HG02938 (cell line): Measurements from ENCODE around the gene STARD4.

Experiments
- ATAC-seq: cut with Tn5 transposase; IDR thresholded peaks from one replicate; pipeline ENCODE4 v1.9.1; 2021; ENCODE audit warnings: mild to moderate bottlenecking, moderate library complexity; ENCODE audit not compliant: unreplicated experiment

The STARD4 gene

DNA sequence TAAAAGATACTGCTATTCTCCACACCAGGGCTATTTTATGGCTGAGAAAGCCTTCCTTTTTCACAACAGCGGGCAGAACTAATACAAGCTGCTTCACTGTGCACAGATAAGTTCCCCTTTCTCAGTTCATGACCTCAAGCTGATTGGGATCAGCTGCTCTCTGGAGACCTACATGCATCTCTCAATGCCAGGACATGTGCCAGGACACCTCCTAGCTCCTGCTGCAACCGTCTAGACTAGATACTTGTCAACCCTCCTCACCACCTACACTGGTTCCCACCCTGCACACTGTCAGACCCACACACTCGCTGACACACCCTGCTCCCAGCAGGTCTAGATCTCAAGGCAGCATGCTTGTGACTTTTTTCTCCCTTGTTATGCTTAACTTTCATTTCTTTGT lies 39.8 kb downstream of the STARD4 start:
- peak; percentile 54 for ATAC-seq

DNA sequence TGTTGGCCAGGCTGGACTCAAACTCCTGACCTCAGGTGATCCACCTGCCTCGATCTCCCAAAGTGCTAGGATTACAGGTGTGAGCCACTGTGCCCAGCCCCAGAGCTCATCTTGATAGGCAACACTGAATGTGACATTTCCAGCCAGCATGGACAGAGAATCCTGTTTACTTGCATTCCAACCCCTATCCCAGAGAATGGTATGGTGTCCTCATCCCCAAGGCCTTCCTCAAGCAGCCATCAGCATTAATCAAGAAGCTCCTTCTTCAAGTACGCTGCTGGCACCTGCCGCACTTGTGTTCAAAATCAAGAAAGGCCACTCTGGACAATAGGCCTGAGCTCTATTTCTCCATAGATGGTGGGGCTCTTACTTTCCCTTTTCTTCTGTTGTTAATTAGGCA lies 40.2 kb downstream of the STARD4 start:
- ATAC-seq, result no peak

DNA sequence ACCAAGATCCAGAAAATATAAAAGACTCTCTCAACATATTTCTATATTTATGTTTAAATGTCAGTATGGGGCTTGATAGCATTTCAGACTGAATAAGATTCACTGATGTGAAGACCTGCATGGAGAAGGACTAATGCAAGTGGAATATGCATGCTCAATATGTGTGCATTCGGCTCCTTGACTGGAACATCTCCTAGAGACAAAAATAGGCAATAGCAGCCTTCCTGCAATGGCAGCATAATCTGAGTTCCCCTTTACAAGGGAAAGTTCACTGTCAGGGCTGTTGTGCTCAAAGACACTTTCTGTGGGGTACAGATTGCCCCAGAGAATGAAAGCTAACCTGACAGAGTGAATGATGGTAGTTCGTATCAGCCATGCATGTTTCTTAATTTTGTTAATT lies 42.4 kb downstream of the STARD4 start:
- no peak for ATAC-seq

DNA sequence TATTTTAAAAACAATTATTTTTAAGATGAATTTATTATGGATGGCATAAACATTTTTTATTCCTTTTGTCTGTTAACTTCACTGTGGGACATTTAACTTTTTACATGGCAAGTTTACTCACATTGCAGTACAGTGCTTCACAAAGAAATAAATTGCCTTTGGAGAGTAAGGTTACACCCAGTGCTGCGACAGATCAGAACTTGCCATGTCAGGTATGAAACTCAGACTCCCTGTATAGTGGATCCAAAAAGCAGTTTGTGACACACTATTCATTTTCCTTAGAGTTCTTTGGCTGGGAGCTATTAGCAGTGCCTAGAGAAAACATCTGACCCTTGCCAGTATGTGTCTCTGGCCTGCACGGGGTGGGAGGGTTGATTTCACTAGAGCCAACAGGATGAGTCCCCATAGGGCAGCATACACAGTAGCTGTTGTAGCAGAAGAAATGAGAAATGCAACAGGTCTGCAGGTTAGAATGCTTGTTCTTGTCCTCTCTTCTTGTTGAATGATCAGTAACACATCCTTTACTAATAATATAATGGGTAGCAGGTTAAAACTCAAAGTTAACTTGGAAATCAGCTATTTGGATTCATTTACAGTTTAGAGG lies 42.9 kb downstream of the STARD4 start:
- no peak for ATAC-seq

DNA sequence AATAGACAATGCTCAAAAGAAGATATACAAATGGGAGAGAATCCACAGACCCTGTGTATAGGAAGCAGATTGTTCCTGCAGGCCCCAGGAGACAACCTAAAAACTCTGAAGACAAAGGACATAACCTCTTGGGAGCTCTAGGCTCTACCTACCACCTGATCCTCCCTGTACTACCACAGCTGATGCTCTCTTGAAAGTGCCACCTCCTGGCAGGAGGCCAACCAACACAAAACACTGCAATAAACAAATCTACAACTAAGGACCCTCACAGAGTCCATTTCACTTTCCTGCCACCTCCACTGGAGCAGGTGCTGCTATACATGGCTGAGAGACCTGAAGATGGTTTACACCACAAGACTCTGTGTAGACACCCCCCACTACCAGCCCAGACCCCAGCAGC lies 49.0 kb downstream of the STARD4 start:
- ATAC-seq, result no peak

DNA sequence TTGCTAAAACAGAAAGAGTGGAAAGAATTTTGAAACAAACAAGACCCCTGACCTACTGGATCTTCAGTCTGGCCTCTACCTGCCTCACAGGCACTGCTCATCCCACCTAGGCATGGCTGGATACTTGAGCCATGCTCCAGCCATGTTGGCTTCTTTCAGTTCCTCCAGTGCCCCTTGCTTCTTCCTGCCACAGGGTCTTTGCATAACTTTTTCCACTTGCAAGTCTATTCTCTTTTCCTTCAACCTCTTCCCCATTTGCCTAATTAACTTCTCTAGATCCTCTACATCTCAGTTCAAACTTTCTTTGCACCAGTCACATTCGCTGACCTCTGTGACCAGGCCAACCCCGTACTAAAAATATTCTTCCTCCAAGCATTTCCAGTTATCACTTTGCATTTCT lies 50.4 kb downstream of the STARD4 start:
- no peak for ATAC-seq

DNA sequence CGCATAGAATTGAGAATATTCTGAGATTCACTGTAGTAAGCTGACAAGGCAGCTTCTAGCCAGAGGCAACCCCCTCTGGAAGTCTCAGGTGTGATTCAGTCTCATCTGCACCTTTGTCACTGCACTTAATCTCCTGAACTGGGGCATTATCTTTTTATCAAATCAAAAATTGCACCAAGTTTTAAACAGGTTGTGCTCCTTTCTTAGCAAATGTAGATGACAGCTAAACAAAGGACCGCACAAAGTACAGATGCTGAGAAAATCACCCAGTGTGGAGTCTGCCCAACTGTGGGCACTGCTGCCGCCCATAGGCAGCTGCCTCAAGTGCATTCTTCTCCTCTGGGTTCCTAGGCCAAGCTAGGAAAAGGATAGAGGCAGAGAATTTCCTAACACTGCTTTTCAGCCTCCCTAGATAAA lies 51.1 kb downstream of the STARD4 start:
- ATAC-seq, result no peak

DNA sequence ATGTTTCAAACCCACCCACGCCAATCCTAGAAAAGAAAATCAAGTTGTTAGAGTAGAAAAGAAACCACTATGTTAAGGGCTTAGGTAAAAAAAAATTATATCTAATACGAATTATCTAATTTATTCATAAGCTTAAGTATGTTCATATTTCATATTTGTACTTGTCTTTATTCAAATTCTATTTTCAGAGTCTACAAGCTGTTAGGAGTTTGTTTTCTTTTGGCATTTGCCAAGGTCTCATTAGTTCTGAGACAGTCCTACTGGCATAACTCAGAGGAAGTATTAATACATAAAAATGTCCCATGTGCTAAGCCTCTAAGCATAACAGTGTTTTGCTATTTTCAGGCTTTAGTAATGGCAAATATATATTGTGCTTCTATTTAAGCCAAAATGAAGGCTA lies 57.6 kb downstream of the STARD4 start:
- ATAC-seq, result no peak

DNA sequence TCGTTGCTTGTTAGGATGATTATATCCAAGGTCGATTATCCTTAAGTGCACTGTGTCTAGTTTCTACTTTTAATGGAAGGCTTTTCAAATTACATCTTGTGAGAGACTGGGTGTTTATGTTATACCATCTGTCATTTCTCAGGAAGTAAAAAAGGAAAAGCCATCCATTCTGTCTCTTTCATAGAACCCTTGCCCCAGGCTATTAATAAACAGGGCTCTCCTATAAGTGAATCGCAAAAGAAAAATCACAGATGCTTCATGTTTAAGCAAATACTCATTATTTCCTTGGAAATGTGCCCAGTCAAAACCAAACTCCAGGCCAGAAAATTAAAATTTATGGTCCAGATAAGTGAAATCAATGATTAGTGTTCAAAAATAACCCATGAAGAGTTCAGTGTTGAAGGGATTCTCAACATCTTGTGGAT lies 58.1 kb downstream of the STARD4 start:
- no peak for ATAC-seq

DNA sequence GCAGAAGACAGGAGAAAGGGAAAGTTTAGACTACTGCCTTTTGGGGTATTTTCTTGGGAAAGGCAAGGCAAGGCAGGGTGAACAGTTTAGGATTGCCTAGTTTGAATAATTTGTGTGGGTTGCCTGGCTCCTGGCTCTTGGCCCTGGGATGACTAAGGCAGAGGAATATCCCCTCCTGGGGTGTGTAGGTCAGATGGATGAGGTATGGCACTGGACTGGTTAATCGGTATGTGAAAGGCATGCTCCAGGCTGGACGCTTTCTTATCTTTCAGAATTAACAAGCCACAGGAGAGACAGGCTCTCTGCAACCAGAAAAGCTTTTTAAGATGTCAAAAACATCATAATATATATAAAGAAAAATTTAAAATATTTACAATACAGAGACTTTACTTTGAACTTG lies 58.6 kb downstream of the STARD4 start:
- ATAC-seq, result no peak

DNA sequence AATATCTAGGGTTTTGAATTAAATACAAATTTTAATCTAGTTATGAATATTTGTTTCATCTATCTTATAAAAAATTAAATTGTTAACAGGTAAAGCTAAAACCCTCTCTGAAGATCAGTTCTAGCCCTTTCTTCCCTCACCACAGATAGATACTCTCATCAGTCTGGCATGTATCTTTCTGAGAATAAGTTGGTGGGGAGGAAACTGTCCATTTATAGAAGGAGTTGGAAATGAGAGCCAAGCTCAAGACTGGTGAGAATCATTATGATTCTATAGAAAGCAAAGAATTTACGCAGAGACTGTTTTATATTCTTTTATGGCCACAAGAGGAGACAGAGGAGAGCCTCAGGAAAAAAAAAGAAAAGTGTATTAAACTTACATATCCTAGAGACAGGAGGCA lies 59.0 kb downstream of the STARD4 start:
- ATAC-seq, result no peak

DNA sequence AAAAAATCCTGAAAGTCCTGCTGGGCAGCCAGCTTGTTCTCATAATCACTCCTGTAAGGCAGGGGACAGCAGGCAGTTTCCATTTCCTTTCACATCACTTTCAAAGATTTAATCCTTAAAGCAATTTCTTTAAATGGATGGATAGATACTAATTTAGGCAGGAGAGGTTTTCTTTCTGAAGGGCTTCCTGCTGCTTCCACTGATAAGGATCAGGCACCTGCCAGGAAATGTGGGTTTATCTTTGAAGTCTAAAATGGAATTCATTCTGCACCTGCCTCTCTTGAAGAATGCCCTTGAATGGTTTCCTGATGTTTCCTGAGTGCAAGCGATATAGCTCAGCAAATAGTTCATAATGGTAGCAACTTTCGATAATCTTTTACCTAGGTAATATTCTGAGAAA lies 64.5 kb downstream of the STARD4 start:
- ATAC-seq, result no peak

DNA sequence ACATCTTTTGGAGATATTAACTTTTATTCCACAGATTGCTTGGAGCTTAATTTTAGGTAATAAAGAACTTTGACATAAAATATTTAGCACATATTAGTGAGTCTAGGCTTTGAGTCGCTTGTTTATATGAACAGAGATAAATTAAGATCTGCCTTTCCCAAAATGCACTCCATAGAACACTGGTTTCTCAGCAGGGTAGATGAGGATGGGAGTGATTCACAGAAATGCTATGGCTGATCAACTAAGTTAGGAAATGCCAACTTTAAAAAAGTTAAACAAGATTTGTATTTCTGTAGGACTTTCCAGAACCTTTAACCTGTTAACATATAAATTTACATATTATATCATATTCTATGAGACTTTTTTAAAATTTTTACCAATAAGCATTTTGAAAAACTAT lies 65.2 kb downstream of the STARD4 start:
- ATAC-seq, result no peak
